ENCODE data around the gene RAPGEF1.

RAPGEF1 gene

GRCh38 chr9:131739959-131740648 lies at the start of gene RAPGEF1:
Gene RAPGEF1 (minus strand): TSS chr9:131740076. CDS start chr9:131739830, 246 bp downstream.
- no peaks in the 10 kb centered on the region for H3K27me3 ChIP-seq (ENCODE audit: low read length)
- peaks cover 40% of the 10 kb centered on the region for H3K79me2 ChIP-seq (ENCODE audit: insufficient read depth, low read length)
- no peaks in the 10 kb centered on the region for H3K36me3 ChIP-seq (ENCODE audit: low read length)
- H4K20me1 ChIP-seq (ENCODE audit: low read depth, low read length): no peaks in the 10 kb centered on the region
- peak within 1 kb of the TSS; percentile 87 for H3K4me2 ChIP-seq (ENCODE audit: low read depth, low read length, poor library complexity, severe bottlenecking)
- H3K9ac ChIP-seq (ENCODE audit: low read length): peak within 1 kb of the TSS; percentile 67
- peak within 1 kb of the TSS; percentile 81 for H3K4me3 ChIP-seq (ENCODE audit: insufficient read depth, low read length, poor library complexity, severe bottlenecking)
- TF ChIP-seq, protein P1, sequence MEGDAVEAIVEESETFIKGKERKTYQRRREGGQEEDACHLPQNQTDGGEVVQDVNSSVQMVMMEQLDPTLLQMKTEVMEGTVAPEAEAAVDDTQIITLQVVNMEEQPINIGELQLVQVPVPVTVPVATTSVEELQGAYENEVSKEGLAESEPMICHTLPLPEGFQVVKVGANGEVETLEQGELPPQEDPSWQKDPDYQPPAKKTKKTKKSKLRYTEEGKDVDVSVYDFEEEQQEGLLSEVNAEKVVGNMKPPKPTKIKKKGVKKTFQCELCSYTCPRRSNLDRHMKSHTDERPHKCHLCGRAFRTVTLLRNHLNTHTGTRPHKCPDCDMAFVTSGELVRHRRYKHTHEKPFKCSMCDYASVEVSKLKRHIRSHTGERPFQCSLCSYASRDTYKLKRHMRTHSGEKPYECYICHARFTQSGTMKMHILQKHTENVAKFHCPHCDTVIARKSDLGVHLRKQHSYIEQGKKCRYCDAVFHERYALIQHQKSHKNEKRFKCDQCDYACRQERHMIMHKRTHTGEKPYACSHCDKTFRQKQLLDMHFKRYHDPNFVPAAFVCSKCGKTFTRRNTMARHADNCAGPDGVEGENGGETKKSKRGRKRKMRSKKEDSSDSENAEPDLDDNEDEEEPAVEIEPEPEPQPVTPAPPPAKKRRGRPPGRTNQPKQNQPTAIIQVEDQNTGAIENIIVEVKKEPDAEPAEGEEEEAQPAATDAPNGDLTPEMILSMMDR (IDR thresholded peaks at IDR 0.05; ENCODE audit: insufficient read depth, low read length, poor library complexity, severe bottlenecking): peak; percentile 82
- no peak for TF ChIP-seq EZH2phosphoT487 (conservative IDR thresholded peaks at IDR 0.05; ENCODE audit: low read length)
- no peak within 1 kb of the TSS for H2AFZ ChIP-seq (ENCODE audit: low read depth, low read length, severe bottlenecking)
- H3K9me2 ChIP-seq (replicated peaks; ENCODE audit: insufficient read depth, low read length): no peaks in the 10 kb centered on the region
- peak within 1 kb of the TSS; percentile 99 for H3K27ac ChIP-seq (ENCODE audit: low read depth, low read length)
- no peaks in the 10 kb centered on the region for H3K9me3 ChIP-seq (ENCODE audit: insufficient read depth, low read length)
- H3F3A ChIP-seq (ENCODE audit: insufficient read depth): peaks cover 22% of the 10 kb centered on the region

DNA sequence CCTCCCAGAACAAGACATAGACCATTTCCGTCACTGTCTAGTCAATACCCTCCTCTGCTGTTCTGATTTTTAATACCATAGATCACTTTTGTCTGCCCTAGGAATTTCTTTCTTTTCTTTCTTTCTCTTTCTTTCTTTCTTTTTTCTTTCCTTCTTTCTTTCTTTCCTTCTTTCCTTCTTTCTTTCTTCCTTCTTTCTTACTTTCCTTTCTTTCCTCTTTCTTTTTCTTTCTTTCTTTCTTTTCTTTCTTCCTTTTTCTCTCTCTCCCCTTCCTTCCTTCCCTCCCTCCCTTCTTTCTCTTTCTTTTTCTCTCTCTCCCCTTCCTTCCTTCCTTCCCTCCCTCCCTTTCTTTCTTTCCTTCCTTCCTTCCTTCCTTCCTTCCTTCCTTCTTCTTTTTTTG lies 49.0 kb upstream of the RAPGEF1 start:
- Histone ChIP-seq H4K20me1 (ENCODE audit: low read depth, low read length) (no peaks in the 10 kb centered on the region), H3K79me2 (ENCODE audit: insufficient read depth, low read length) (no peaks in the 10 kb centered on the region), H3K9me2 (replicated peaks; ENCODE audit: insufficient read depth, low read length) (no peaks in the 10 kb centered on the region), H3K27ac (ENCODE audit: low read depth, low read length) (no peak overlapping the region), H3K4me2 (ENCODE audit: low read depth, low read length, poor library complexity, severe bottlenecking) (no peak overlapping the region), H2AFZ (ENCODE audit: low read depth, low read length, severe bottlenecking) (no peak overlapping the region), H3K4me3 (ENCODE audit: insufficient read depth, low read length, poor library complexity, severe bottlenecking) (no peak overlapping the region), H3K27me3 (ENCODE audit: low read length) (no peaks in the 10 kb centered on the region), H3K9ac (ENCODE audit: low read length) (no peak overlapping the region), H3F3A (ENCODE audit: insufficient read depth) (no peaks in the 10 kb centered on the region), H3K36me3 (ENCODE audit: low read length) (no peaks in the 10 kb centered on the region), H3K9me3 (ENCODE audit: insufficient read depth, low read length) (no peaks in the 10 kb centered on the region)
- TF ChIP-seq EZH2phosphoT487 (conservative IDR thresholded peaks at IDR 0.05; ENCODE audit: low read length): no peak
- TF ChIP-seq, protein P1 (IDR thresholded peaks at IDR 0.05; ENCODE audit: insufficient read depth, low read length, poor library complexity, severe bottlenecking): no peak

DNA sequence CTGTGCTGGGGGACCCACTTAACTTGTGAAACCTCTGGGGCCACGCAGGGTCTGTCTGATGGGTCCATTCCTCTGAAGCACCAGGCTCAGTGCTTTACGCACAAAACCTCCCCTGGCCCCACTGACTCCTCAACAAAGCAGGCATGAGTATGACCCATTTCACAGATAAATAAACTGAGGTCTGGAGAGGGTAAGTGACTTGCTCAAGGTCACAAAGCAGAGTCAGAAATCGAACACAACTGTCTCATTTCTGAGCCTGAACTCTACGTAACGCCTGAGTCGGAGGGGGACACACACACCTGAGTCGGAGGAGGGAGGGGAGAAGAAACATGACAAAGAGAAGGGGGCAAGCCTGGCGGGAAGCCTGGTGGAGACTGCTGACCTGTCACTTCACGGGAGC lies 48.0 kb upstream of the RAPGEF1 start:
- no peaks in the 10 kb centered on the region for H3K27me3 ChIP-seq (ENCODE audit: low read length)
- no peaks in the 10 kb centered on the region for H3K36me3 ChIP-seq (ENCODE audit: low read length)
- no peak overlapping the region for H3K4me3 ChIP-seq (ENCODE audit: insufficient read depth, low read length, poor library complexity, severe bottlenecking)
- H3K27ac ChIP-seq (ENCODE audit: low read depth, low read length): no peak overlapping the region
- no peaks in the 10 kb centered on the region for H3K9me3 ChIP-seq (ENCODE audit: insufficient read depth, low read length)
- no peak overlapping the region for H3K9ac ChIP-seq (ENCODE audit: low read length)
- no peak overlapping the region for H2AFZ ChIP-seq (ENCODE audit: low read depth, low read length, severe bottlenecking)
- no peaks in the 10 kb centered on the region for H4K20me1 ChIP-seq (ENCODE audit: low read depth, low read length)
- TF ChIP-seq, protein P1 (IDR thresholded peaks at IDR 0.05; ENCODE audit: insufficient read depth, low read length, poor library complexity, severe bottlenecking): no peak
- no peak for TF ChIP-seq EZH2phosphoT487 (conservative IDR thresholded peaks at IDR 0.05; ENCODE audit: low read length)
- no peaks in the 10 kb centered on the region for H3K79me2 ChIP-seq (ENCODE audit: insufficient read depth, low read length)
- no peaks in the 10 kb centered on the region for H3K9me2 ChIP-seq (replicated peaks; ENCODE audit: insufficient read depth, low read length)
- no peaks in the 10 kb centered on the region for H3F3A ChIP-seq (ENCODE audit: insufficient read depth)
- no peak overlapping the region for H3K4me2 ChIP-seq (ENCODE audit: low read depth, low read length, poor library complexity, severe bottlenecking)

All from SU-DHL-6 (cell line).